AG08395 (cell line): ENCODE data around the gene PITPNC1.

Experiments
- DNase-seq: peaks from one replicate; pipeline ENCODE4 v3.0.0; 2012; ENCODE audit warnings: mixed read lengths, low spot score

PITPNC1 gene

GRCh38 chr17:67729903-67730302, 352.8 kb downstream of the PITPNC1 start:
- no peak for DNase-seq

GRCh38 chr17:67730731-67731130, 353.6 kb downstream of the PITPNC1 start:
- no peak for DNase-seq

GRCh38 chr17:67733449-67733848, 356.4 kb downstream of the PITPNC1 start:
- no peak for DNase-seq

GRCh38 chr17:67737145-67737544, 360.1 kb downstream of the PITPNC1 start:
- DNase-seq = no peak

DNA sequence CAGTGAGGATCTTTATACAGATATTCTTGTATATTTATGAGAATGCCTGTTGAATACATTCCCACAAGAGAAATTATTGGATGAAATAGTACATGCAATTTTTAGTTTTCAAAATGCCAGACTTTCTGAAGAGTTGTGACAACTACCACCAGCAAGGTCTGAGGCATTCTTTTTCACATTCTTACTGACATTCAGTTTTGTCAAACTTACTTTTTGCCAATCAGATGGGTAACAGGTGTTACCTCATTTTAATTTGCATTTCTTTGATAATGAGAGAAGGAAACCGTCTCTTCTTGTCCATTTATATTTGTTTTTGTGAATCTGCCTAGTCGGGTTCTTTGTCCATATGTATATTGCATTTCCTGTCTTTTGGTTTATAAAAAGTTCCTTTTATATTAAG, 364.9 kb downstream of the PITPNC1 start:
- no peak for DNase-seq
